ENCODE measurements around the gene ANKRD60. TPM values are rescaled to one million over a fixed set of nuclear protein-coding genes. Genes with fewer than 3 reads are reported as not detected.

ANKRD60 gene
- total RNA-seq, 1 experiment from 2014 or later, result not detected

DNA sequence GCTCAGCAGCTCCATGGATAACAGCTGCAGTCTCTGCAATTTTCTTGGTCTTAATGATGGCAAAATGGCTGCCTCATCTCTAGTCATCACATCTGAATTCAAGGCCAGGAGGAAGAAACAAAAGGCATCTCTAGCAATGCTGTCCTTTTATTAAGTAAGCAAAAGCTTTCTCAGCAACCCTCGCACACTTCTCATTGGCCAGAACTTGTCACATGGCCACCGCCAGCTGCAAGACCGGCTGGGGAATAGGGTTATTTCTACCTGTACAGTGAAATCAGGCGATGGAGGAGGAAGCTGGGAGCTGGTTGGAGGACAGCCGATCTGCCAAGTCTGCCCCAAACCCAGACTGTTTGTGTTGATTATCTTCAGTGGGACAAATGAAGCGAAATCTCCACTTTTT lies 33.4 kb downstream of the ANKRD60 start (continued):
- no peak for TF ChIP-seq FOXP1 (CRISPR knock-in tag; IDR thresholded peaks at IDR 0.05; ENCODE audit: borderline replicate concordance)
- TF ChIP-seq, protein P1, sequence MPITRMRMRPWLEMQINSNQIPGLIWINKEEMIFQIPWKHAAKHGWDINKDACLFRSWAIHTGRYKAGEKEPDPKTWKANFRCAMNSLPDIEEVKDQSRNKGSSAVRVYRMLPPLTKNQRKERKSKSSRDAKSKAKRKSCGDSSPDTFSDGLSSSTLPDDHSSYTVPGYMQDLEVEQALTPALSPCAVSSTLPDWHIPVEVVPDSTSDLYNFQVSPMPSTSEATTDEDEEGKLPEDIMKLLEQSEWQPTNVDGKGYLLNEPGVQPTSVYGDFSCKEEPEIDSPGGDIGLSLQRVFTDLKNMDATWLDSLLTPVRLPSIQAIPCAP (CRISPR knock-in tag; IDR thresholded peaks at IDR 0.05), result no peak

DNA sequence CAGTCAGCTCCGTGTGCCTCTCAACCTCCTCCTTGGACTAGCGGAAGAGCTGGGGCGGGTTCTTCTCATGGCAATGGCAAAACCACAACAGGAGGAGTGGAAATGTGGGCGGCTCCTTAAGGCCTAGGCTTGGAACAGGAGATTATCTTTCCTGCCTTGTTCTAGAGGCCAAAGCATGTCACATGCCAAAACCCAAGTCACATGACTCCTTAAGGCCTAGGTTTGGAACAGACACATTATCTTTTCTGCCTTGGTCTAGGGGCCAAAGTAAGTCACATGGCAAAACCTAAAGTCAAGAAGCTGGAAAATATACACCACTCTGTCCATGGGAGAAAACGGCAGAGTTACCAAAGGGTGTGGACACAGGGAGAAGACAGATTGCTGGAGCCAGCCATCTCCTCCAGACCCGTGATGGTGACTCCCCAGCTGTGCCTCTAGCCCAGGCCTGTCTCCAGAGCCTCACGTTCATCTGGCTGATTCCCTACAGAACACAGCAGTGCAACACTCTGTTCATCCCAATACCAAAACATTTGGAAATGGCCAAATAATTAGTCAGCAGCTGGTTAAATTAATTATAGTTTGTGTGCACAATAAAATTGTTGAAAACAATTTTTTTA lies 34.2 kb downstream of the ANKRD60 start:
- Mint-ChIP-seq H3K36me3 (peaks cover 8% of the 10 kb centered on the region), H3K4me1 (no peaks in the 10 kb centered on the region), H3K4me3 (no peak overlapping the region), H3K27me3 (ENCODE audit: low read depth) (peaks cover 6% of the 10 kb centered on the region; the same call in 1 of the 2 replicates), H3K9me3 (peaks cover 10% of the 10 kb centered on the region), H3K27ac (no peak overlapping the region)
- ATAC-seq, result no peak
- ChIA-PET CTCF (interaction anchor here (1.4 to 1.9 kb wide), 2 partner anchors 15 to 16 kb away, joined by 7 read pairs; no protein-coding TSS in a partner anchor), POLR2A (no interaction called here)
- TF ChIP-seq GRHL2 (CRISPR knock-in tag; IDR thresholded peaks at IDR 0.05; ENCODE audit: insufficient replicate concordance, severe bottlenecking) (no peak), RORB (CRISPR knock-in tag; IDR thresholded peaks at IDR 0.05) (no peak), JUN (CRISPR knock-in tag; IDR thresholded peaks at IDR 0.05) (no peak)
- no peak for DNase-seq (ENCODE audit: low spot score)

GRCh38 chr20:58192567-58192966 lies 35.9 kb downstream of the ANKRD60 start:
- ChIA-PET CTCF (interaction anchor here (0.6 to 1.9 kb wide), 9 partner anchors 10 to 593 kb away, joined by 3 to 9 read pairs (median 3); no protein-coding TSS in a partner anchor), POLR2A (no interaction called here)
- Mint-ChIP-seq H3K4me1 (no peaks in the 10 kb centered on the region), H3K4me3 (no peak overlapping the region), H3K36me3 (peaks cover 8% of the 10 kb centered on the region), H3K27ac (no peak overlapping the region), H3K27me3 (ENCODE audit: low read depth) (peaks cover 6% of the 10 kb centered on the region; the same call in 1 of the 2 replicates), H3K9me3 (peaks cover 10% of the 10 kb centered on the region)
- no peak for TF ChIP-seq TCF7 (CRISPR knock-in tag; IDR thresholded peaks at IDR 0.05; ENCODE audit: low read depth)
- TF ChIP-seq CTCF (IDR thresholded peaks at IDR 0.05), result peak; percentile 76
- ATAC-seq, result peak; percentile 66
- DNase-seq (ENCODE audit: low spot score), result peak; percentile 75

DNA sequence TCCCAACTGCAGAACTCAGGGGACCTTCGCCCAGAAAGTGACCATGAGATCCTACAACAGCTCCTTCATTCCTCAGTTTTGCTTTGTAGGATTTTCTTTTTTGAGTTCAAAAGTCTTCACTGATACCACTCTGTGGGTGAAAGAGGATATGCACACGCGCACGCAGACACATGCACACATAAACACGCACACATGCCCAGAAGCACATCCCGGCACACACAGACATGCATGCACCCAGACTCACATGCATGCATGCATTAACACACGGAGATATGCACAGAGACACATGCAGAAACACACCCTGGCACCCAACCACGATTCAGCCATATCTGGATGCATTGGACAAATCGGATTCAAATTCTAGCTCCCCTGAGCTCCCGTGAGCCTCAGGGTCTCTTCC lies 36.4 kb downstream of the ANKRD60 start:
- ATAC-seq (no peak), DNase-seq (ENCODE audit: low spot score) (no peak)
- Mint-ChIP-seq H3K4me3 (no peak overlapping the region), H3K27ac (no peak overlapping the region), H3K9me3 (peaks cover 9% of the 10 kb centered on the region), H3K4me1 (no peaks in the 10 kb centered on the region), H3K36me3 (peaks cover 6% of the 10 kb centered on the region), H3K27me3 (ENCODE audit: low read depth) (peaks cover 6% of the 10 kb centered on the region; the same call in 1 of the 2 replicates)
- ChIA-PET CTCF (interaction anchor here (0.6 to 1.9 kb wide), 8 partner anchors 10 to 593 kb away, joined by 3 to 9 read pairs (median 4); no protein-coding TSS in a partner anchor), POLR2A (interaction anchor here (0.6 kb wide), 2 partner anchors 119 to 479 kb away, joined by 3 to 4 read pairs; no protein-coding TSS in a partner anchor)
- TF ChIP-seq GRHL2 (CRISPR knock-in tag; IDR thresholded peaks at IDR 0.05; ENCODE audit: insufficient replicate concordance, severe bottlenecking), result no peak
- TF ChIP-seq NFE2L1 (CRISPR knock-in tag; IDR thresholded peaks at IDR 0.05), result no peak
- no peak for TF ChIP-seq JUN (CRISPR knock-in tag; IDR thresholded peaks at IDR 0.05)
- no peak for TF ChIP-seq ERG (CRISPR knock-in tag; IDR thresholded peaks at IDR 0.05)
- no peak for TF ChIP-seq OVOL2 (CRISPR knock-in tag; IDR thresholded peaks at IDR 0.05; ENCODE audit: borderline replicate concordance)
- TF ChIP-seq, protein P2, sequence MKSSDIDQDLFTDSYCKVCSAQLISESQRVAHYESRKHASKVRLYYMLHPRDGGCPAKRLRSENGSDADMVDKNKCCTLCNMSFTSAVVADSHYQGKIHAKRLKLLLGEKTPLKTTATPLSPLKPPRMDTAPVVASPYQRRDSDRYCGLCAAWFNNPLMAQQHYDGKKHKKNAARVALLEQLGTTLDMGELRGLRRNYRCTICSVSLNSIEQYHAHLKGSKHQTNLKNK (CRISPR knock-in tag; IDR thresholded peaks at IDR 0.05), result no peak
- no peak for TF ChIP-seq ZBTB21 (CRISPR knock-in tag; IDR thresholded peaks at IDR 0.05; ENCODE audit: borderline replicate concordance)
- no peak for TF ChIP-seq CREM (CRISPR knock-in tag; IDR thresholded peaks at IDR 0.05)
- TF ChIP-seq, protein P3, sequence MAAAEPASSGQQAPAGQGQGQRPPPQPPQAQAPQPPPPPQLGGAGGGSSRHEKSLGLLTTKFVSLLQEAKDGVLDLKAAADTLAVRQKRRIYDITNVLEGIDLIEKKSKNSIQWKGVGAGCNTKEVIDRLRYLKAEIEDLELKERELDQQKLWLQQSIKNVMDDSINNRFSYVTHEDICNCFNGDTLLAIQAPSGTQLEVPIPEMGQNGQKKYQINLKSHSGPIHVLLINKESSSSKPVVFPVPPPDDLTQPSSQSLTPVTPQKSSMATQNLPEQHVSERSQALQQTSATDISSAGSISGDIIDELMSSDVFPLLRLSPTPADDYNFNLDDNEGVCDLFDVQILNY (CRISPR knock-in tag; IDR thresholded peaks at IDR 0.05), result no peak
- TF ChIP-seq GABPB1 (CRISPR knock-in tag; IDR thresholded peaks at IDR 0.05), result no peak
- TF ChIP-seq ZNF396 (CRISPR knock-in tag; IDR thresholded peaks at IDR 0.05; ENCODE audit: borderline replicate concordance), result no peak
- TF ChIP-seq, protein P4, sequence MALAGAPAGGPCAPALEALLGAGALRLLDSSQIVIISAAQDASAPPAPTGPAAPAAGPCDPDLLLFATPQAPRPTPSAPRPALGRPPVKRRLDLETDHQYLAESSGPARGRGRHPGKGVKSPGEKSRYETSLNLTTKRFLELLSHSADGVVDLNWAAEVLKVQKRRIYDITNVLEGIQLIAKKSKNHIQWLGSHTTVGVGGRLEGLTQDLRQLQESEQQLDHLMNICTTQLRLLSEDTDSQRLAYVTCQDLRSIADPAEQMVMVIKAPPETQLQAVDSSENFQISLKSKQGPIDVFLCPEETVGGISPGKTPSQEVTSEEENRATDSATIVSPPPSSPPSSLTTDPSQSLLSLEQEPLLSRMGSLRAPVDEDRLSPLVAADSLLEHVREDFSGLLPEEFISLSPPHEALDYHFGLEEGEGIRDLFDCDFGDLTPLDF (CRISPR knock-in tag; IDR thresholded peaks at IDR 0.05), result no peak
- TF ChIP-seq ZNF532 (CRISPR knock-in tag; IDR thresholded peaks at IDR 0.05; ENCODE audit: borderline replicate concordance), result no peak

All from WTC11 (cell line).